Amniotic stem cell (primary cell): ENCODE measurements around the gene TMEM63A.
"Not testable (repeated sequence)": the region's sequence is repeated elsewhere in the genome, so short reads cannot be mapped to it uniquely, and the experiment has no call there.

Source experiments
- DNase-seq: peaks from one replicate; lab custom pipeline; 2025; lab: John Stamatoyannopoulos, UW

TMEM63A gene

GRCh38 chr1:225845571-225846259 lies 36.5 kb downstream of the TMEM63A start:
- DNase-seq = peak; percentile 71

- no peak for DNase-seq
These were observed 37.1 kb downstream of the TMEM63A start for GRCh38 chr1:225845097-225845496.

- DNase-seq = no peak
These were observed 37.7 kb downstream of the TMEM63A start for GRCh38 chr1:225844236-225845061.

- DNase-seq = no peak
These were observed 38.8 kb downstream of the TMEM63A start for GRCh38 chr1:225843426-225843795.

- DNase-seq = no peak
These were observed 39.3 kb downstream of the TMEM63A start for GRCh38 chr1:225842788-225843425.

GRCh38 chr1:225842074-225842473 lies 40.1 kb downstream of the TMEM63A start:
- no peak for DNase-seq

- DNase-seq = no peak
These were observed 41.5 kb downstream of the TMEM63A start for GRCh38 chr1:225840713-225841112.

GRCh38 chr1:225840223-225840610 lies 42.0 kb downstream of the TMEM63A start:
- DNase-seq = no peak

GRCh38 chr1:225838793-225839192 lies 43.4 kb downstream of the TMEM63A start:
- DNase-seq = no peak

- DNase-seq = not testable (repeated sequence)
These were observed 45.9 kb downstream of the TMEM63A start for GRCh38 chr1:225836296-225836695.

- no peak for DNase-seq
These were observed 46.3 kb downstream of the TMEM63A start for GRCh38 chr1:225835856-225836255.

GRCh38 chr1:225834417-225835329 lies 47.5 kb downstream of the TMEM63A start:
- DNase-seq = peak; percentile 17

- no peak for DNase-seq
These were observed 51.3 kb downstream of the TMEM63A start for GRCh38 chr1:225830841-225831240.

- no peak for DNase-seq
These were observed 53.4 kb downstream of the TMEM63A start for GRCh38 chr1:225828706-225829345.

- DNase-seq = no peak
These were observed 55.1 kb downstream of the TMEM63A start for GRCh38 chr1:225827076-225827475.

GRCh38 chr1:225825607-225826007 lies 56.6 kb downstream of the TMEM63A start:
- no peak for DNase-seq

- no peak for DNase-seq
These were observed 57.1 kb downstream of the TMEM63A start for GRCh38 chr1:225825078-225825477.

GRCh38 chr1:225824533-225824941 lies 57.6 kb downstream of the TMEM63A start:
- no peak for DNase-seq

- DNase-seq = no peak
These were observed 58.3 kb downstream of the TMEM63A start for GRCh38 chr1:225823811-225824261.

- no peak for DNase-seq
These were observed 59.4 kb downstream of the TMEM63A start for GRCh38 chr1:225822655-225823403.
